Measurements from ENCODE around the gene SPN. TPM values are rescaled to one million over a fixed set of nuclear protein-coding genes. Genes with fewer than 3 reads are reported as not detected.

SPN gene
- total and polyA plus RNA-seq, 9 donors: 0.42 to 5.1 (median 0.88) TPM

DNA sequence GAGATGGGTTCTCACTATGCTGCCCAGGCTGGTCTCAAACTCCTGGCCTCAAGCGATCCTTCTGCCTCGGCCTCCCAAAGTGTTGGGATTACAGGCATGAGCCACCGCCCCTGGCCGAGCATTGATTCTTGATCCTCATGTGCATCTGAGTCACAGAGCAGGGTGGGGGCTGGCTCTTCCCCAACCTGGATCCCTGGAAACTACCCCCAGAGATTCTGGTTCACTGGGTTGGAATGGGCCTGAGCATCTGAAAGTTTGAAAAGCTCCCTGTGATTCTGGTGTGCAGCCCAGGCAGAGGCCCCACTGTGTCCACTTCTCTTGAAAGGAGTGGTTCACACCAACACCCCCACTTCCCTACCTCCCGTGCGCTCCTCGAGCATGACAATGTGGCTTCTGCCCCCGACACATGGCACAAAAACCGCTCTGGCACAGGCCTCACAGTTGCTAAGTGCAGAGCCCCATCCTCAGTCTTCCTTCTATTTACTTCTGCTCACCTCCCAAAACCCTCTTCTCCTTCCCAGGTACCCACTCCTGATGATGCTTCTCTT, 20.6 kb downstream of the SPN start:
- Histone ChIP-seq H3K27me3 (no peaks in the 10 kb centered on the region), H3K4me1 (ENCODE audit: insufficient read depth) (peaks cover 3% of the 10 kb centered on the region), H3K9me3 (no peaks in the 10 kb centered on the region), H3K36me3 (no peaks in the 10 kb centered on the region), H3K27ac (no peak overlapping the region), H3K4me3 (no peak overlapping the region)
- intact Hi-C loops (cut with DNase I): no loop called here
- DNase-seq: no peak
- TF ChIP-seq EP300 (IDR thresholded peaks at IDR 0.05): no peak
- no peak for TF ChIP-seq POLR2A (IDR thresholded peaks at IDR 0.05)
- TF ChIP-seq, protein P1, sequence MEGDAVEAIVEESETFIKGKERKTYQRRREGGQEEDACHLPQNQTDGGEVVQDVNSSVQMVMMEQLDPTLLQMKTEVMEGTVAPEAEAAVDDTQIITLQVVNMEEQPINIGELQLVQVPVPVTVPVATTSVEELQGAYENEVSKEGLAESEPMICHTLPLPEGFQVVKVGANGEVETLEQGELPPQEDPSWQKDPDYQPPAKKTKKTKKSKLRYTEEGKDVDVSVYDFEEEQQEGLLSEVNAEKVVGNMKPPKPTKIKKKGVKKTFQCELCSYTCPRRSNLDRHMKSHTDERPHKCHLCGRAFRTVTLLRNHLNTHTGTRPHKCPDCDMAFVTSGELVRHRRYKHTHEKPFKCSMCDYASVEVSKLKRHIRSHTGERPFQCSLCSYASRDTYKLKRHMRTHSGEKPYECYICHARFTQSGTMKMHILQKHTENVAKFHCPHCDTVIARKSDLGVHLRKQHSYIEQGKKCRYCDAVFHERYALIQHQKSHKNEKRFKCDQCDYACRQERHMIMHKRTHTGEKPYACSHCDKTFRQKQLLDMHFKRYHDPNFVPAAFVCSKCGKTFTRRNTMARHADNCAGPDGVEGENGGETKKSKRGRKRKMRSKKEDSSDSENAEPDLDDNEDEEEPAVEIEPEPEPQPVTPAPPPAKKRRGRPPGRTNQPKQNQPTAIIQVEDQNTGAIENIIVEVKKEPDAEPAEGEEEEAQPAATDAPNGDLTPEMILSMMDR (IDR thresholded peaks at IDR 0.05): no peak
- 89 to 93% (median 93%) methylated on average over 9 of the region's 9 CpGs for WGBS, 3 donors

GRCh38 chr16:29684679-29685078, 21.6 kb downstream of the SPN start:
- intact Hi-C loops (cut with DNase I): no loop called here
- no peak overlapping the region for H3K4me3 ChIP-seq
- WGBS, 3 donors: 93 to 94% (median 93%) methylated on average over 10 of the region's 10 CpGs
- H3K4me1 ChIP-seq (ENCODE audit: insufficient read depth): peaks cover 3% of the 10 kb centered on the region
- TF ChIP-seq EP300 (IDR thresholded peaks at IDR 0.05) (no peak), POLR2A (IDR thresholded peaks at IDR 0.05) (no peak)
- TF ChIP-seq, protein P1 (IDR thresholded peaks at IDR 0.05): no peak
- DNase-seq: no peak
- no peaks in the 10 kb centered on the region for H3K36me3 ChIP-seq
- no peaks in the 10 kb centered on the region for H3K27me3 ChIP-seq
- H3K27ac ChIP-seq: no peak overlapping the region
- H3K9me3 ChIP-seq: no peaks in the 10 kb centered on the region

DNA sequence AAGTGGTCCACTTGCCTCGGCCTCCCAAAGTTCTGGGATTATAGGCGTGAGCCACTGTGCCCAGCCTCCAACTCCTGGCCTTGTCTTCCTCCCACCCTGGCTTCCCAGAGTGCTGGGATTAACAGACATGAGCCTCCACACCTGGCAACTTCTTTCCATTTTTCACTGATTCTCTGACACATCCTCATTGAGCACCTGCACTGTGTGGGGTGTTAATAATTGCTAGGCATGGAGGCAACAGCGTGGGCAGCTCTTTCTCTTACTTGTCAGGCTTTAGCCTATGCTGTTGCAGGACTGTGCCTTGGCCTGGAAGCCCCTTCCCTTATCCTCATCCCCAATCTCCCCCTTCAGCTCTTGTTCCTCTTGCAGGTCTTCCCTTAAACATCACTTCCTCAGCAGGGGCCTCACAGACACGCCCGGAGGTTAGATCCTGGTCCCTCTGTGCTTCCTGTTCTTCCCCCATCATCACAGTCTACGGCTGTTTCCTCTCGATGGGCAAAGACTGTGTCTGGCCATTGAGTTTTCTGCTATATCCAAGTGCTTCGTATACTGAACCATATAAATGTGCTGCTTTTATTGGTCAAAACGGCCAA, 23.8 kb downstream of the SPN start:
- 84 to 90% (median 89%) methylated on average over 9 of the region's 9 CpGs for WGBS, 3 donors
- Histone ChIP-seq H3K27me3 (no peaks in the 10 kb centered on the region), H3K9me3 (no peaks in the 10 kb centered on the region), H3K4me1 (ENCODE audit: insufficient read depth) (no peaks in the 10 kb centered on the region), H3K4me3 (no peak overlapping the region), H3K27ac (no peak overlapping the region), H3K36me3 (no peaks in the 10 kb centered on the region)
- intact Hi-C loops (cut with DNase I): no loop called here
- TF ChIP-seq POLR2A (IDR thresholded peaks at IDR 0.05) (no peak), EP300 (IDR thresholded peaks at IDR 0.05) (no peak)
- TF ChIP-seq, protein P1 (IDR thresholded peaks at IDR 0.05): no peak
- no peak for DNase-seq

DNA sequence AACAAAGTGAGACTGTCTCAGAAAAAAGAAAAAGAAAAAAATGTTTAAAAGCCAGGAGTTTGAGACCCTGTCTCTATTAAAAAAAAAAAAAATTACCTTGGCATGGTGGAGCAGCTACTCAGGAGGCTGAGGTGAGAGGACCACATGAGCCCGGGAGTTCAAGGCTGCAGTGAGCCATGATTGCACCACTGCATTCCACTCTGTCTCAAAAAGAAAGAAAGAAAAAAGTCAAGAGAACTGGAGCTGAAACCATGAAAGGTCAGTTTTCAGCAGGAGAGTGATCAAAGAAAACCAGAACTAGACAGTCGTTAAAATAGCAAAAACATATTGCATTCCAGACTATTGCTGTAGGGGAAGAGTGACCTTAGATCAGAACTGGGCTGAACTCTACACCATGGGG, 24.7 kb downstream of the SPN start:
- no peak overlapping the region for H3K27ac ChIP-seq
- 27 to 32% (median 28%) methylated on average over 2 of the region's 2 CpGs for WGBS, 3 donors
- H3K4me1 ChIP-seq (ENCODE audit: insufficient read depth): no peaks in the 10 kb centered on the region
- H3K4me3 ChIP-seq: no peak overlapping the region
- DNase-seq: peak in 1 of 5 donors; percentile 22
- H3K36me3 ChIP-seq: no peaks in the 10 kb centered on the region
- TF ChIP-seq POLR2A (IDR thresholded peaks at IDR 0.05) (no peak), EP300 (IDR thresholded peaks at IDR 0.05) (no peak)
- TF ChIP-seq, protein P1 (IDR thresholded peaks at IDR 0.05): no peak
- no peaks in the 10 kb centered on the region for H3K9me3 ChIP-seq
- H3K27me3 ChIP-seq: no peaks in the 10 kb centered on the region
- intact Hi-C loops (cut with DNase I): no loop called here

All from ovary (tissue), 9 donors.